K562 (cell line): ENCODE results near the gene AFF3. TPM values are rescaled to one million over a fixed set of nuclear protein-coding genes. Genes with fewer than 3 reads are reported as not detected.

ENCODE experiments used
- ATAC-seq: fragments of 200-7000 bp; cut with Tn5 transposase; 3 replicates; pipeline ENCODE4 v1.9.1; 2020; ENCODE audit warnings: moderate library complexity
- BruUV-seq: library from RNA; stranded (reverse); fragments of 400-500 nt; replicated peaks from 2 replicates; lab custom pipeline; 2021; lab: Mats Ljungman, UMichigan
- CTCF ChIA-PET: fragments of 300-600 bp; formaldehyde crosslinking; extraction: SDS; loops from one replicate; lab custom pipeline; 2021; ENCODE audit warnings: low intra/inter-chr PET ratio; lab: Yijun Ruan, JAX
- POLR2A ChIA-PET: fragments of 300-600, 350-650 bp; sonication (Branson Sonifier 250); formaldehyde crosslinking; extraction: SDS; loops from one replicate; lab custom pipeline; 2021; ENCODE audit warnings: antibody characterized with exemption, inconsistent platforms; lab: Yijun Ruan, JAX
- DNase-seq, 4 experiments: peaks; one replicate each; pipeline versions ENCODE4 v3.0.0 to v3.0.0-alpha.2; 2011 to 2018; ENCODE audit warnings: low spot score in 3 of 4, mixed read lengths in 3 of 4; ENCODE audit errors: extremely low read depth in 1 of 4
- FAIRE-seq: peaks from 2 replicates; lab custom pipeline; 2011; peaks lifted over from hg19 to GRCh38; lab: Jason Lieb, UNC
- H2AFZ ChIP-seq: 2 replicates; pipeline ENCODE4 v1.6.0; 2011; ENCODE audit warnings: low read depth, low read length, control low read depth, inconsistent platforms
- H3K27ac ChIP-seq: fragments of 200-600 bp; 3 replicates; pipeline ENCODE4 v1.8.0; 2011; ENCODE audit warnings: low read depth, mild to moderate bottlenecking, control low read depth, inconsistent platforms, low read length, moderate library complexity, mixed read lengths; ENCODE audit errors: extremely low read depth
- H3K27me3 ChIP-seq, 2 experiments: fragments of 300-600 bp in 1 of 2; 2 replicates in 1 of 2; 3 replicates in 1 of 2; pipeline versions ENCODE4 v1.6.0 to v1.8.0; 2011; ENCODE audit warnings: inconsistent platforms in 2 of 2, low read length in 2 of 2, mild to moderate bottlenecking in 1 of 2, mixed read lengths in 1 of 2, moderate library complexity in 1 of 2; ENCODE audit not compliant: control insufficient read depth in 2 of 2, insufficient read depth in 2 of 2
- H3K36me3 ChIP-seq: fragments of 300-600 bp; 3 replicates; pipeline ENCODE4 v1.8.0; 2011; ENCODE audit warnings: mild to moderate bottlenecking, low read length, inconsistent platforms; ENCODE audit not compliant: control insufficient read depth, insufficient read depth
- H3K4me1 ChIP-seq, 2 experiments: fragments of 200-600 bp in 1 of 2; replicated peaks in 1 of 2; 2 replicates in 1 of 2; 3 replicates in 1 of 2; pipeline versions ENCODE4 v1.5.1 to v1.8.0; 2011; ENCODE audit warnings: inconsistent platforms in 2 of 2, low read length in 2 of 2, mild to moderate bottlenecking in 1 of 2, mixed read lengths in 1 of 2, moderate library complexity in 1 of 2; ENCODE audit not compliant: control insufficient read depth in 2 of 2, insufficient read depth in 2 of 2
- H3K4me2 ChIP-seq: 2 replicates; pipeline ENCODE4 v1.6.1; 2011; ENCODE audit warnings: low read length, control low read depth, inconsistent platforms, mixed read lengths; ENCODE audit not compliant: insufficient read depth
- H3K4me3 ChIP-seq: fragments of 200-600 bp; sonication (generic), shearing (Covaris generic); 2 replicates; pipeline ENCODE4 v1.5.1; 2016; ENCODE audit warnings: control low read depth, inconsistent platforms
- H3K79me2 ChIP-seq: fragments of 200-600 bp; 3 replicates; pipeline ENCODE4 v1.8.0; 2011; ENCODE audit warnings: low read length, inconsistent platforms; ENCODE audit not compliant: control insufficient read depth, insufficient read depth
- H3K9ac ChIP-seq, 2 experiments: 2 replicates each; pipeline versions ENCODE4 v1.6.0 to v1.6.1; 2011; ENCODE audit warnings: low read depth in 2 of 2, low read length in 2 of 2, control low read depth in 1 of 2, inconsistent platforms in 1 of 2, mild to moderate bottlenecking in 1 of 2, mixed read lengths in 1 of 2; ENCODE audit not compliant: insufficient read depth in 1 of 2
- H3K9me1 ChIP-seq: one replicate; pipeline ENCODE4 v1.6.0; 2011; ENCODE audit warnings: inconsistent platforms, mild to moderate bottlenecking, low read length, moderate library complexity; ENCODE audit not compliant: control insufficient read depth, insufficient read depth
- H3K9me3 ChIP-seq: replicated peaks from 2 replicates; pipeline ENCODE4 v1.5.1; 2011; ENCODE audit warnings: low read depth, low read length, inconsistent platforms; ENCODE audit not compliant: control insufficient read depth, insufficient read depth
- H4K20me1 ChIP-seq: replicated peaks from 2 replicates; pipeline ENCODE4 v1.6.1; 2011; ENCODE audit warnings: low read length, inconsistent platforms, mixed read lengths; ENCODE audit not compliant: control insufficient read depth, insufficient read depth
- CAMTA2 ChIP-seq: fragments of 250-450 bp; sonication (Bioruptor Pico); conservative IDR thresholded peaks from 2 replicates; pipeline ENCODE4 v1.5.1; 2022
- JUND ChIP-seq, 2 experiments: IDR thresholded peaks; 2 replicates in 1 of 2; 3 replicates in 1 of 2; pipeline ENCODE4 v1.6.1; 2011; ENCODE audit warnings: borderline replicate concordance in 2 of 2, low read depth in 2 of 2, low read length in 2 of 2, improper control_type of control experiment in 1 of 2, missing biosample characterization in 1 of 2, missing genetic modification characterization in 1 of 2, missing genetic modification reagents in 1 of 2
- RAD21 ChIP-seq, 2 experiments: fragments of 250-450 bp in 1 of 2; fragments of 450-650 bp in 1 of 2; sonication (Bioruptor Pico) in 1 of 2; formaldehyde crosslinking in 1 of 2; IDR thresholded peaks in 1 of 2; conservative IDR thresholded peaks in 1 of 2; 2 replicates each; pipeline versions ENCODE4 v1.4.0 to v1.8.0; 2020 to 2022; ENCODE audit warnings: mild to moderate bottlenecking in 2 of 2, moderate library complexity in 1 of 2
- REST ChIP-seq, 2 experiments: fragments of 450-650 bp; formaldehyde crosslinking in 1 of 2; IDR thresholded peaks; 2 replicates each; pipeline versions ENCODE4 v1.4.0 to v1.6.1; 2014 to 2020; ENCODE audit warnings: mild to moderate bottlenecking in 2 of 2, borderline replicate concordance in 1 of 2, low read depth in 1 of 2
- YBX1 ChIP-seq: fragments of 450-650 bp; IDR thresholded peaks from 2 replicates; pipeline ENCODE4 v1.7.1; 2016; ENCODE audit warnings: mild to moderate bottlenecking
- WGBS: fragments of 100-300 bp; shearing (Covaris generic); methylation state at CpG from one replicate; pipeline ENCODE4 v1.1.6; 2016; ENCODE audit warnings: low coverage, mixed read lengths; ENCODE audit not compliant: insufficient coverage; ENCODE audit errors: missing lambda C conversion rate; 5-methylcytosine and 5-hydroxymethylcytosine counted together
- in situ Hi-C: fragments of 300-500 bp; cut with MboI; formaldehyde crosslinking; loops from 4 replicates; pipeline ENCODE4 v1.15.0; 2018; ENCODE audit warnings: inconsistent platforms, mixed read lengths
- intact Hi-C: fragments of 100-400 bp; cut with micrococcal nuclease; formaldehyde crosslinking; loops from 2 replicates; pipeline ENCODE4 v1.14.2; 2022
- polyA plus RNA-seq, 8 experiments: library from polyadenylated mRNA; depleted of rRNA in 4 of 8; stranded (reverse) in 5 of 8; unstranded in 3 of 8; fragments of >200 nt; fragmentation: Nextera tagmentation in 2 of 8; fragmentation: Illumina TruSeq in 1 of 8; extraction: Ambion mirVana in 2 of 8; extraction: Trizol in 1 of 8; gene quantifications; 2 replicates each; pipeline versions ENCODE4 v1.2.1 to v1.2.3, GENCODE V29; 2011 to 2014; ENCODE audit warnings: inconsistent platforms in 1 of 8, missing spikeins in 1 of 8
- total RNA-seq, 7 experiments: library from RNA; depleted of rRNA in 6 of 7; stranded (reverse); fragments of >200 nt in 6 of 7; fragmentation: Illumina TruSeq in 2 of 7; extraction: Trizol in 2 of 7; gene quantifications; 2 replicates each; pipeline versions ENCODE4 v1.2.1 to v1.2.3, GENCODE V29; 2011 to 2021; ENCODE audit warnings: low replicate concordance in 1 of 7
- TF ChIP-seq, protein P1 (sequence below): fragments of 250-450 bp; sonication (Bioruptor Pico); IDR thresholded peaks from 2 replicates; pipeline ENCODE4 v1.8.0; 2021; ENCODE audit warnings: mild to moderate bottlenecking, moderate library complexity

AFF3 gene
- total and polyA plus RNA-seq, 9 of the 15 experiments (the other 6 are each of a cell fraction or from before 2014, with no cell fraction given), result 0.02 to 0.11 TPM; not detected in 7

DNA sequence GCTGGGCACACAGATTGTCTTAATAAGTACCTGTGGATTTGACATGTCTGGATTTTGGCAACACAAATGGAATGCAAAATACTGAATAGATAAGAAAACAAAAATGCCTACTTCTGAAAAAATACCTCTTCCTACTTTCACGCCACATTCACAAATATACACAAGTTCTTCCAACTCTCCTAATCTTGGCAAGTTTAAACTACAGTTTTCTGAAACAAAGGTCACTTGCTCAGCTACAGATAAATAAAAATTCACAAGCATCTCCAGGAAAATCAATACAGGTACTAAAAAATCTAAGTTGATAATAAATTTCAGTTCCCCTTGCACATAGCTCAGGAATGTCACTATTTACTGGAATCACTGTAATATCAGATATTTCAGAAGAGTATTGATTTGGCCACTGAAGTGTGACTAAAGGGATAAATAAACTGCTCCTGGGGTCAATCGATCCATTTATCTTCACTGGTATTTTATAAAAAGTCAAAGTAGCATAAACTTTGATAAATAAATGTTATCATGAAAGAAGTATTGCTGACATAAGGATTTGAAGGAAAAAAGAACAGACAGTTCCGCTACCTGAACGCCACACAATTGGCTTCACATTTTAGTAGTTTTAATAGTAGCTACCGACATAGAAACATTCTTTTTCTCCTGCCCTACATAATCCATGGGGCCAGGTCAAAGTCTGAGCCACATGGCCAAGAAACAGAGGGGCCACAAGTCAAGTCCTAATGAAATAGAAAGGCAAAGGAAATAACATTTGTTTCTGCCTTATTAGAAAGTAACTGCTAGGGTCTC, 243.1 kb downstream of the AFF3 start (continued):
- TF ChIP-seq, protein P1, sequence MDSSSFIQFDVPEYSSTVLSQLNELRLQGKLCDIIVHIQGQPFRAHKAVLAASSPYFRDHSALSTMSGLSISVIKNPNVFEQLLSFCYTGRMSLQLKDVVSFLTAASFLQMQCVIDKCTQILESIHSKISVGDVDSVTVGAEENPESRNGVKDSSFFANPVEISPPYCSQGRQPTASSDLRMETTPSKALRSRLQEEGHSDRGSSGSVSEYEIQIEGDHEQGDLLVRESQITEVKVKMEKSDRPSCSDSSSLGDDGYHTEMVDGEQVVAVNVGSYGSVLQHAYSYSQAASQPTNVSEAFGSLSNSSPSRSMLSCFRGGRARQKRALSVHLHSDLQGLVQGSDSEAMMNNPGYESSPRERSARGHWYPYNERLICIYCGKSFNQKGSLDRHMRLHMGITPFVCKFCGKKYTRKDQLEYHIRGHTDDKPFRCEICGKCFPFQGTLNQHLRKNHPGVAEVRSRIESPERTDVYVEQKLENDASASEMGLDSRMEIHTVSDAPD, result no peak
- TF ChIP-seq JUND (IDR thresholded peaks at IDR 0.05; ENCODE audit: borderline replicate concordance, low read depth, low read length) (no peak), JUND (tag; IDR thresholded peaks at IDR 0.05; ENCODE audit: borderline replicate concordance, low read depth, low read length) (no peak), CAMTA2 (no peak), RAD21 (CRISPR knock-in tag; conservative IDR thresholded peaks at IDR 0.05 in 1 of 2, IDR thresholded peaks at IDR 0.05 in 1 of 2) (no peak), YBX1 (no peak)

DNA sequence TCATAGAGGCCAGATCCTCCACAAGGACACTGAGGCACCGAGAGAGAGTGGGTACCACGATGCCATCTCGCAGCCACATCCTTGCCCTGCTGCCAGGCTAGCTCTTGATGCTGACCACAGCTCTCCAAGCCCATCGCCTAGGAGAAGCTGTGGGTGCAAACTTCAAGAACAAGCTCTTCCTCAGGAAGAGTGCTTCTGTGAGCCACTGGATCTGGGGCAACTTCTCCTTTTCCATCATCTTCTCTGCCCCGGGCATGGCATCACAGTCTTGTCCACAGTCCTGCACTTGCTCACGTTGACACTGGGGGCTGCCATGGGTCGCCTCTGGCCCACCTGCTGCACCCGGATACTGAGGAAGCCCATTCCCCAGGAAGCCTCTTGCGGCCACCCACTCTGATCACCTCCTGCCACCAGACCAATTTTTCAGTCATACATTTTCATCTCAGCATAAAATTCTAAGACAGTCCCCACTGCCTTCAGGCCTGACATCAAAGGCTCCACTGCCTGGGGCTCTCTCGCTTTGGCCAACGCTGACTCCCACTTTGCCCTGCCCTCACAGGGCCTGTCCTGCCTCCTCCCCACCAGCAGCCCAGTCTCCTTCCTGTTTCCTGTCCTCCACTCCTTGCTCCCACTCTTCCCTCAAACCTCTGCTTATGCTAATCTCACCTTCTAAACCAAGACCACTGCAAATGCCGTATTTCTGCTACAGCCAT, 243.9 kb downstream of the AFF3 start:
- H3K79me2 ChIP-seq, result no peaks in the 10 kb centered on the region
- H4K20me1 ChIP-seq, result no peaks in the 10 kb centered on the region
- H3K9me1 ChIP-seq, result no peaks in the 10 kb centered on the region
- no peaks in the 10 kb centered on the region for H3K4me1 ChIP-seq
- FAIRE-seq (no peak), ATAC-seq (no peak), DNase-seq (no peak)
- no peak overlapping the region for H3K4me3 ChIP-seq
- H3K36me3 ChIP-seq, result no peaks in the 10 kb centered on the region
- no peak overlapping the region for H2AFZ ChIP-seq
- H3K27me3 ChIP-seq, result peaks cover 2 to 26% of the 10 kb centered on the region in 2 experiments; a peak in 4 of 5 replicates
- ChIA-PET POLR2A (interaction anchor here (0.7 kb wide), 1 partner anchor 25 kb away, joined by 3 read pairs; no protein-coding TSS in a partner anchor), CTCF (no interaction called here)
- H3K9me3 ChIP-seq, result no peaks in the 10 kb centered on the region
- no peak overlapping the region for H3K4me2 ChIP-seq
- in situ Hi-C loops (no loop called here), intact Hi-C loops (no loop called here)
- no TSS peak for BruUV-seq
- WGBS, result 2% methylated on average over 11 of the region's 12 CpGs
- no peak overlapping the region for H3K27ac ChIP-seq
- H3K9ac ChIP-seq, result no peak overlapping the region
- TF ChIP-seq REST (IDR thresholded peaks at IDR 0.05; ENCODE audit: borderline replicate concordance) (no peak), REST (CRISPR knock-in tag; IDR thresholded peaks at IDR 0.05; ENCODE audit: low read depth) (no peak)
